GM13976 (cell line): ENCODE results near the gene EDARADD.
"Not testable (repeated sequence)": the region's sequence is repeated elsewhere in the genome, so short reads cannot be mapped to it uniquely, and the experiment has no call there.

Experiments
- DNase-seq: peaks from one replicate; pipeline ENCODE4 v3.0.0; 2012; ENCODE audit warnings: low spot score
- in situ Hi-C: fragments of 300-500 bp; cut with MboI; formaldehyde crosslinking; loops from one replicate; pipeline ENCODE4 v1.12.0; 2022; ENCODE audit warnings: low sequenced_read_pairs, mixed read lengths, inconsistent platforms; ENCODE audit not compliant: unreplicated experiment
- TF ChIP-seq, protein P1 (sequence below): IDR thresholded peaks from 2 replicates; pipeline ENCODE4 v1.5.1; 2012; ENCODE audit warnings: borderline replicate concordance, mild to moderate bottlenecking; ENCODE audit not compliant: insufficient read depth; ENCODE audit errors: extremely low read depth, missing control alignments, control extremely low read depth

EDARADD gene

DNA sequence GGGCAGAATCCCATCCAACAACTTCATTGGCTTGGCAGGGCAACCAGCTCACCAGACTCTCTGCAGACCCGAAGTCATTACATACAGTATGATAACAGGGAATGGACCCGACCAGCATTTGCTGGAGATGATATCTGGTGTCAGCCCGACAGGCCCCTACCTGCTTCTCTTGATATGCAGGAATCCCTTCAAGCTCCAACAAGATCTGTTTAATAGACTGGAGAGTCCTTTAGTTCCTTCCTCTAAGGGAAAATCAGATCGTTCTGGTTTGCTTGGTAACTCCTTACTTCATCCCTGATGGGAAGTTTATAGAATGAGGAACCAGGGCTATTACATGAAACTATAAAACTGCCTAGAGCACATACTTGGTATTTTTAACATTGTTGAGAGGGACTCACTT lies 61.2 kb downstream of the EDARADD start:
- TF ChIP-seq, protein P1, sequence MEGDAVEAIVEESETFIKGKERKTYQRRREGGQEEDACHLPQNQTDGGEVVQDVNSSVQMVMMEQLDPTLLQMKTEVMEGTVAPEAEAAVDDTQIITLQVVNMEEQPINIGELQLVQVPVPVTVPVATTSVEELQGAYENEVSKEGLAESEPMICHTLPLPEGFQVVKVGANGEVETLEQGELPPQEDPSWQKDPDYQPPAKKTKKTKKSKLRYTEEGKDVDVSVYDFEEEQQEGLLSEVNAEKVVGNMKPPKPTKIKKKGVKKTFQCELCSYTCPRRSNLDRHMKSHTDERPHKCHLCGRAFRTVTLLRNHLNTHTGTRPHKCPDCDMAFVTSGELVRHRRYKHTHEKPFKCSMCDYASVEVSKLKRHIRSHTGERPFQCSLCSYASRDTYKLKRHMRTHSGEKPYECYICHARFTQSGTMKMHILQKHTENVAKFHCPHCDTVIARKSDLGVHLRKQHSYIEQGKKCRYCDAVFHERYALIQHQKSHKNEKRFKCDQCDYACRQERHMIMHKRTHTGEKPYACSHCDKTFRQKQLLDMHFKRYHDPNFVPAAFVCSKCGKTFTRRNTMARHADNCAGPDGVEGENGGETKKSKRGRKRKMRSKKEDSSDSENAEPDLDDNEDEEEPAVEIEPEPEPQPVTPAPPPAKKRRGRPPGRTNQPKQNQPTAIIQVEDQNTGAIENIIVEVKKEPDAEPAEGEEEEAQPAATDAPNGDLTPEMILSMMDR = no peak
- in situ Hi-C loops = no loop called here
- no peak for DNase-seq

- TF ChIP-seq, protein P1 = no peak
- in situ Hi-C loops = no loop called here
- DNase-seq = peak; percentile 57
These were observed 63.7 kb downstream of the EDARADD start for GRCh38 chr1:236457775-236458174.

DNA sequence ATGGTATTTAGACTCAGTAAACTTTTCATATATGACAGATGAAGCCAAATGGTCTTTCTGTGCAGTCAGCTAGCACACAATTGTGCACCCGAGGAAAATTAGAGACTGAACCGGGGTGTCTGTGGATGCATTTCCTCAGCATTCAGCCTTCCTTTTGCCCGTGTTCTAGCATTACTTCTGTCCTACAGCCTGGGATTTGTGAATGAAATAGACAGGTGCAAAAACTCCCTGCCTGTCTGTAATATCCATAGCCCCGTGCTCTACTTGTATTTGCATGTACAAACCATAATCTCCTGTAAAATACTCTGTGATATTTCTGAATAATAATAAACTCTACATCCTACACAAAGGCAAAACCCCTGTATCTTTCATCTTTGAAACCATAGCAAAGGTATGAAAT lies 64.9 kb downstream of the EDARADD start:
- TF ChIP-seq, protein P1 = no peak
- DNase-seq = no peak
- in situ Hi-C loops = no loop called here

GRCh38 chr1:236460103-236460502 lies 66.0 kb downstream of the EDARADD start:
- DNase-seq = no peak
- TF ChIP-seq, protein P1 = no peak
- in situ Hi-C loops = no loop called here

GRCh38 chr1:236464197-236464596 lies 70.1 kb downstream of the EDARADD start:
- in situ Hi-C loops, DNase-seq: not testable (repeated sequence)

GRCh38 chr1:236465231-236465958 lies 71.3 kb downstream of the EDARADD start:
- TF ChIP-seq, protein P1 = no peak
- in situ Hi-C loops = no loop called here

DNA sequence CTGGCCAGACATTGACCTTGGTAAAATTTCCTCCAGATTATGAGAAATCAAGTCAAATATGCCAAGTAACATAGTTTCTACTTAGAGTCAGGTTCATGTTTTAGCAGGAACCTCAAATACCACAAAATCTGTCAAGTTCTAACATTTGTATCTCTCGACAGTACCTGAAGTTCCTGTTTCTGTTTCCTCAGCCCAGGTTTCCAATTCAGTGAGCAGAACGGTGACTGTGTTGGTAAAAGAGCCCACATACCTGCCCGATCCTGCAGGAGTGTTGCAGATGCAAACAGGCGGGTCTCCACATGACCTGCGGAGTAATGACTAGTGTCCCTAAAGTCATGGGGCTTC lies 71.8 kb downstream of the EDARADD start:
- in situ Hi-C loops = no loop called here
- DNase-seq = peak; percentile 44
- TF ChIP-seq, protein P1 = no peak

More at GRCh38 chr1:236465231-236465958, 71.3 kb downstream of the EDARADD start:
- DNase-seq = no peak
